Measurements from ENCODE around the gene TNFSF18.

GRCh38 chr1:173049322-173049633, 1.5 kb downstream of the TNFSF18 start:
- TF ChIP-seq CTCF (IDR thresholded peaks at IDR 0.05; ENCODE audit: poor library complexity) (no peak), EZH2 (IDR thresholded peaks at IDR 0.05; ENCODE audit: borderline replicate concordance) (no peak)
